HepG2 (cell line): ENCODE measurements around the gene CCNDBP1. TPM values are rescaled to one million over a fixed set of nuclear protein-coding genes. Genes with fewer than 3 reads are reported as not detected.
A peak's percentile ranks its signal among the peaks of the same experiment; 100 is the strongest.

Experiments used
- AKNA ChIP-seq: sonication (generic); formaldehyde crosslinking; IDR thresholded peaks from 2 replicates; pipeline ENCODE4 v1.4.0; 2020; ENCODE audit warnings: missing genetic modification reagents, borderline replicate concordance
- ATAD3A ChIP-seq: sonication (generic); formaldehyde crosslinking; IDR thresholded peaks from 2 replicates; pipeline ENCODE4 v1.4.0; 2020; ENCODE audit warnings: missing genetic modification reagents
- DRAP1 ChIP-seq: IDR thresholded peaks from 2 replicates; pipeline ENCODE4 v1.6.1; 2016; ENCODE audit warnings: missing genetic modification reagents, missing compliant biosample characterization
- HOXA9 ChIP-seq: sonication (generic); formaldehyde crosslinking; IDR thresholded peaks from 2 replicates; pipeline ENCODE4 v1.8.1; 2022; ENCODE audit warnings: missing genetic modification reagents, mild to moderate bottlenecking, moderate library complexity, borderline replicate concordance
- KDM6A ChIP-seq: IDR thresholded peaks from 2 replicates; pipeline ENCODE4 v1.6.1; 2016; ENCODE audit warnings: low read depth
- MED13 ChIP-seq: sonication (generic); formaldehyde crosslinking; IDR thresholded peaks from 2 replicates; pipeline ENCODE4 v1.5.0; 2020; ENCODE audit warnings: missing genetic modification reagents
- MTERF4 ChIP-seq: sonication (generic); formaldehyde crosslinking; IDR thresholded peaks from 2 replicates; pipeline ENCODE4 v1.8.0; 2023; ENCODE audit warnings: mild to moderate bottlenecking, missing genetic modification reagents
- MXI1 ChIP-seq: IDR thresholded peaks from 3 replicates; pipeline ENCODE4 v1.6.1; 2012; ENCODE audit warnings: low read depth, low read length, inconsistent platforms, borderline replicate concordance
- POLR2G ChIP-seq: fragments of 200-400 bp; formaldehyde crosslinking; IDR thresholded peaks from 2 replicates; pipeline ENCODE4 v1.6.1; 2018; ENCODE audit warnings: mild to moderate bottlenecking, low read depth, low read length, moderate library complexity
- REL ChIP-seq: sonication (generic); formaldehyde crosslinking; conservative IDR thresholded peaks from 2 replicates; pipeline ENCODE4 v1.8.0; 2022; ENCODE audit warnings: mild to moderate bottlenecking, missing genetic modification reagents, moderate library complexity
- SMC3 ChIP-seq: IDR thresholded peaks from 2 replicates; pipeline ENCODE4 v1.6.1; 2011; ENCODE audit warnings: low read length, improper control_type of control experiment
- XBP1 ChIP-seq: sonication (generic); formaldehyde crosslinking; IDR thresholded peaks from 2 replicates; pipeline ENCODE4 v1.5.0; 2020; ENCODE audit warnings: missing genetic modification reagents
- XRCC5 ChIP-seq: fragments of 200-400 bp; formaldehyde crosslinking; optimal IDR thresholded peaks from 2 replicates; pipeline ENCODE3; 2017; ENCODE audit warnings: mild to moderate bottlenecking, low read length
- ZBTB26 ChIP-seq: IDR thresholded peaks from 2 replicates; pipeline ENCODE4 v1.6.1; 2016; ENCODE audit warnings: missing compliant biosample characterization, missing genetic modification reagents, borderline replicate concordance
- ZNF280D ChIP-seq: sonication (generic); formaldehyde crosslinking; IDR thresholded peaks from 2 replicates; pipeline ENCODE4 v1.5.1; 2020; ENCODE audit warnings: mild to moderate bottlenecking, missing genetic modification reagents
- ZNF724P ChIP-seq: sonication (generic); formaldehyde crosslinking; IDR thresholded peaks from 2 replicates; pipeline ENCODE4 v1.8.0; 2022; ENCODE audit warnings: missing genetic modification reagents, borderline replicate concordance
- polyA plus RNA-seq, 8 experiments: library from polyadenylated mRNA; depleted of rRNA in 3 of 8; stranded (reverse) in 7 of 8; unstranded in 1 of 8; fragments of >200 nt; fragmentation: Illumina TruSeq in 4 of 8; extraction: Trizol in 4 of 8; gene quantifications; 2 replicates each; pipeline versions ENCODE4 v1.2.1 to v1.2.3, GENCODE V29; 2011 to 2016; ENCODE audit warnings: low read depth in 4 of 8, missing spikeins in 1 of 8, mixed read lengths in 1 of 8; ENCODE audit not compliant: insufficient read depth in 1 of 8
- total RNA-seq, 5 experiments: library from RNA; depleted of rRNA; stranded (reverse); fragments of >200 nt; fragmentation: Illumina TruSeq; extraction: Trizol; gene quantifications; 2 replicates each; pipeline ENCODE4 v1.2.3, GENCODE V29; 2016; ENCODE audit warnings: low read depth in 1 of 5

Gene CCNDBP1
- total and polyA plus RNA-seq, 2 of the 13 experiments (the other 11 are each of a cell fraction or from before 2014, with no cell fraction given), result 24.8 to 42.3 TPM

GRCh38 chr15:43185157-43186002 is at the start of gene CCNDBP1 (continued):
- TF ChIP-seq ZNF280D (CRISPR knock-in tag), result peak; percentile 89
- peak; percentile 47; the same call in 1 of the 2 replicates for TF ChIP-seq MED13 (CRISPR knock-in tag)
- 0 out of 2 replicates have a peak, but pooled peaks have one; percentile 35 for TF ChIP-seq HOXA9
- TF ChIP-seq AKNA (CRISPR knock-in tag), result no peak
- no peak for TF ChIP-seq KDM6A (CRISPR knock-in tag)
- TF ChIP-seq POLR2G, result peak; percentile 95
- TF ChIP-seq SMC3, result no peak
- no peak for TF ChIP-seq XBP1
- TF ChIP-seq MXI1, result peak; percentile 91; the same call in 1 of the 3 replicates
- TF ChIP-seq MTERF4 (CRISPR knock-in tag), result peak; percentile 45; the same call in 1 of the 2 replicates
- TF ChIP-seq DRAP1 (CRISPR knock-in tag), result peak; percentile 79
- TF ChIP-seq ATAD3A (CRISPR knock-in tag), result no peak
- TF ChIP-seq REL (CRISPR knock-in tag), result 0 out of 2 replicates have a peak, but pooled peaks have one; percentile 35
- TF ChIP-seq ZNF724P (CRISPR knock-in tag), result no peak
- TF ChIP-seq ZBTB26 (CRISPR knock-in tag), result peak; percentile 57; the same call in 1 of the 2 replicates
- TF ChIP-seq XRCC5, result peak; percentile 26
